ENCODE measurements around the gene ATG2B.

- TF ChIP-seq ZNF76 (tag by site-specific recombination; IDR thresholded peaks at IDR 0.05; ENCODE audit: borderline replicate concordance, low read depth) = no peak
- TF ChIP-seq ZNF362 (tag by site-specific recombination; IDR thresholded peaks at IDR 0.05) = no peak
- no peak for TF ChIP-seq ZNF830 (tag by site-specific recombination; IDR thresholded peaks at IDR 0.05; ENCODE audit: low read depth)
- no peak for TF ChIP-seq ZNF549 (tag by site-specific recombination; IDR thresholded peaks at IDR 0.05)
- no peak for TF ChIP-seq PBX3 (CRISPR knock-in tag; IDR thresholded peaks at IDR 0.05)
- no peak for TF ChIP-seq CTCF (tag by site-specific recombination; IDR thresholded peaks at IDR 0.05)
- TF ChIP-seq SP2 (tag by site-specific recombination; IDR thresholded peaks at IDR 0.05) = no peak
- no peak for TF ChIP-seq ZNF155 (tag by site-specific recombination; IDR thresholded peaks at IDR 0.05)
- no peak for TF ChIP-seq ZNF629 (tag by site-specific recombination; IDR thresholded peaks at IDR 0.05)
- no peak for TF ChIP-seq ZSCAN23 (tag by site-specific recombination; IDR thresholded peaks at IDR 0.05)
- TF ChIP-seq ZNF324 (tag by site-specific recombination; IDR thresholded peaks at IDR 0.05) = no peak
- no peak for TF ChIP-seq ZNF777 (tag by site-specific recombination; IDR thresholded peaks at IDR 0.05; ENCODE audit: borderline replicate concordance)
These were observed 3.2 kb downstream of the ATG2B start for GRCh38 chr14:96359959-96360358.

All from HEK293 (cell line).